GM19455 (cell line): ENCODE measurements around the gene ZNF148.
"Not testable (repeated sequence)": the region's sequence is repeated elsewhere in the genome, so short reads cannot be mapped to it uniquely, and the experiment has no call there.

ENCODE experiments used
- ATAC-seq: cut with Tn5 transposase; IDR thresholded peaks from one replicate; pipeline ENCODE4 v1.9.1; 2021; ENCODE audit not compliant: unreplicated experiment

The ZNF148 gene

DNA sequence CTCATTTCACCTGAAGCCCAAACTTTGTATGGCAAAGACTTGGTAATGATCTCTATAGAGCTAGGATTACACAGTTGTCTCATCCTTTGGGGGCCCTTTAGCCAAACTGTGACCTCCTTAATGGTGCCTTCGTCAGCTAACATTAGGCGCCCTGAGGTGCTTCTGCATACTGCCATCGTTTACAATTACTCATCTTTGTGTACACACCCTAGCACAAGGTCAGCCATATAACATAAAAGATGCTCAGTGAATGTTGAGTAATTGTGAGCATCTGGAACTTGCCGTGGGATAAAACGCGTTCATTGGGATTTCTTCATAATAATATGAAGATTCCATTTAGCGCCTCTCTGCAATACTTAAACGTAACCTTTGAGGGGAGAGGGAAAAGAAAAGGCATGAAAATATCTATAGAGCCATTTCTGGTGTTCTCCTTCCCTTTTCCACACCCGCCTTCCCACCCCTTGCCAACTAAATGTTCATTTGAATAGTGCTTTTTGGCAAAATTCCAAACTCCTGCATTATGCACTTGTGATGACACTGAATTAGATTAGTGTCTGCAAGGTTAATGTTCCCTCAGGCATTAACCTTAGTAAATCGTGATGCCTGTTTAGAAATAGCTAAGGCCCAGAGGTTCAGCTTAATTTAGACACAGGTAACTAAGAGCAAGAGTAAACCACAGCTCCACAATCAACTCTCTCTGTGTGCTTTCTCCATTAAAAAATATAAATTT, 990 bp upstream of the ZNF148 start:
- no peak for ATAC-seq

DNA sequence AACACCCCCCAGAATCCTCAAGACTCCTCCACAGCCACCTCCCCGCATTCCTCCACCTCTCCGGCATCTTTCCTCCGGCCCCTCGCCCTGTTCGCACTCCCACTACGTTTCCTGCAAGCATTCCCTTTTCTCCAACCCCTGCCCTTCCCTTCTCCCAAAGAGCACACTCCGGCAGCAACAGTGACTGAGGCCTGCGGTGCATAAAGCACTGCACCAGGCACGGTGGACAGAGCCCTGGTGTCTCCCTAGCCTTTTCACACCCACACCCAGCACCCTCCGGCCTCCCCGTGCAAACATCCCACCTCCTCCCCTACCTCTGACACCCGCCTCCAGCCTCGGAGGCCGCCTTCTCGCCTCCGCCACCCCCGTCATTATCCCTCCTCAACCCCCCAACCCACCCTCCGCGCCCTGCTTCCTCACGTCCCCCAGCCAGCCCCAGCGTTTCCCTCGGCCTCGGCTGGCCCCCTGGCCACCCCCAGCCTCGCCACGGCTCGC, 577 bp downstream of the ZNF148 start:
- ATAC-seq, result peak; percentile 26

GRCh38 chr3:125367403-125368230, 7.5 kb downstream of the ZNF148 start:
- ATAC-seq, result no peak

- no peak for ATAC-seq
Measured at GRCh38 chr3:125366132-125366531, 9.0 kb downstream of the ZNF148 start.

- no peak for ATAC-seq
Measured at GRCh38 chr3:125359700-125360099, 15.4 kb downstream of the ZNF148 start.

- no peak for ATAC-seq
Measured at GRCh38 chr3:125358923-125359322, 16.2 kb downstream of the ZNF148 start.

- no peak for ATAC-seq
Measured at GRCh38 chr3:125357837-125358236, 17.3 kb downstream of the ZNF148 start.

GRCh38 chr3:125357032-125357658, 18.0 kb downstream of the ZNF148 start:
- ATAC-seq, result no peak

GRCh38 chr3:125356140-125357026, 18.7 kb downstream of the ZNF148 start:
- no peak for ATAC-seq

DNA sequence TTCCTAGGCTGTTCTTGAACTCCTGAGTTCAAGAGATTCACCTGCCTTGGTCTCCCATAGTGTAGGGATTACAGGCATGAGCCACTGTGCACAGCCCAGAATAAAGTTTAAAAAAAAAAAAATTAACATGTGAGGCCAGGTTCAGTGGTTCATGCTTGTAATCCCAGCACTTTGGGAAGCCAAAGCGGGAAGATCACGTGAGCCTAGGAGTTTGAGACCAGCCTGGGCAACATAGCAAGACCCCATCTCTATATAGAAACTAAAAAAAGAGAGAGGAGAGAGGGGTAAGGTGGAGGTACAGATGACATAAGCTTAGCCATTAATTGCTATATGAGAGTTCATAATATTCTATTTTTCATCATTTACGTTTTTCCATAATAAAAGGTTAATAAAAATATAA, 21.5 kb downstream of the ZNF148 start:
- ATAC-seq, result no peak

DNA sequence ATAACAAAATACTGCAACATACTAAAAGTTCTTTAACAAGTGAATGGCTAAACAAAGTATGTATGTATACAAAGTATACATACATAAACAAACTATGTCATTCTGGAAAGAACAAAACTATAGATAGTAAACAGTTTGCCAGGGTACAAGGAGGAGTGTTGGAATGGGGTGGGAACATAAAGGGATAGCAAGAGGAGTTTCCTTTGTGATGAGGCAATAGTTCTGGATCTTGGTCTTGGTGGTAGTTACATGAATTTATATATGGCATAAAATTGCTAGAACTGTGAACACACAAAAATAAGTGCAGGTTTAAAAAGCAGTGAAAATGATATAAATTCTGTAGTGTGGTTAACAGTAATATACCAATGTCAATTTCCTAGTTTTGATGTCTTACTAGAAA, 22.0 kb downstream of the ZNF148 start:
- no peak for ATAC-seq

GRCh38 chr3:125351814-125352456, 23.2 kb downstream of the ZNF148 start:
- no peak for ATAC-seq

- no peak for ATAC-seq
Measured at GRCh38 chr3:125351152-125351551, 24.0 kb downstream of the ZNF148 start.

DNA sequence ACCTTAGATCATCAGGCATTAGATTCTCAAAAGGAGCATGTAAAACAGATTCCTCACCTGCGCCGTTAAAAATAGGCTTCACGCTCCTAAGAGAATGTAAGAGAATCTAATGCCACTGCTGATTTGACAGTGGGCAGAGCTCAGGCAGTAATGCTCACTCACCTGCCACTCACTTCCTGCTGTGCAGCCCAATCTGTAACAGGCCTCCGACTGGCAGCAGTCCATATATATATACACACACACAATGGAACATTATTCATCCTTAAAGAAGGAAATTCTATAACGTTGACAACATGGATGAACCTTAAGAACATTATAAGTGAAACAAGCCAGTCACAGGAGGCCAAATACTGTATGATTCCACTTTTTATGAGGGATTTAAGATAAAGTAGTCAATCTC, 24.5 kb downstream of the ZNF148 start:
- no peak for ATAC-seq

GRCh38 chr3:125349556-125350165, 25.5 kb downstream of the ZNF148 start:
- ATAC-seq, result no peak

- no peak for ATAC-seq
Measured at GRCh38 chr3:125349055-125349454, 26.1 kb downstream of the ZNF148 start.

- ATAC-seq, result not testable (repeated sequence)
Measured at GRCh38 chr3:125343367-125343766, 31.8 kb downstream of the ZNF148 start.

- ATAC-seq, result no peak
Measured at GRCh38 chr3:125340121-125340520, 35.0 kb downstream of the ZNF148 start.

- no peak for ATAC-seq
Measured at GRCh38 chr3:125337506-125337905, 37.6 kb downstream of the ZNF148 start.
